ENCODE data around the gene SYPL2. TPM values are rescaled to one million over a fixed set of nuclear protein-coding genes. Genes with fewer than 3 reads are reported as not detected.

SYPL2 gene
- total and polyA plus RNA-seq, 2 donors (not counting 1 experiment from before 2014, with no cell fraction given) = not detected

DNA sequence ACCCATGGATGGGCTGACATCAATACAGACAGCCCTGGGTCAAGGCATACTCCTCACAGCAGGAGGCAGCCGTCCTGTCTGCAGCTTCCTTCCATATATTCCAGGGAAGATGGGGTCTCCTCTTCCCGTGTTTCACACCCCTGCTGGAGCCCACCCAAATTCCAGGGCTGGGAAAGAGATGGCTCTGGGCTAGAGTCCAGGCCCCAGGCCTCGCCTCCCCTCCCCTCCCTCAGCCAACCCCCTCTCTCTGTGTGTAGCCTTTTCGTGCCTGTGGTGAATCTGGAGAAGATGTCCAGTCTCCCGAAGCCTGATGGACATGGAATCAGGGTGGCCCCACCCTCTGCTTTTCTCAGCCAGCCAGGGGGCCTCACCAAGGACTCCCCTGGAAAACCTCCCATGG, 20.9 kb downstream of the SYPL2 start:
- H3K9me3 Mint-ChIP-seq (ENCODE audit: insufficient read depth) = no peaks in the 10 kb centered on the region
- no peak for TF ChIP-seq EZH2 (IDR thresholded peaks at IDR 0.05; ENCODE audit: borderline replicate concordance, insufficient read depth, low read depth, low read length, poor library complexity, severe bottlenecking)
- TF ChIP-seq, protein P1, sequence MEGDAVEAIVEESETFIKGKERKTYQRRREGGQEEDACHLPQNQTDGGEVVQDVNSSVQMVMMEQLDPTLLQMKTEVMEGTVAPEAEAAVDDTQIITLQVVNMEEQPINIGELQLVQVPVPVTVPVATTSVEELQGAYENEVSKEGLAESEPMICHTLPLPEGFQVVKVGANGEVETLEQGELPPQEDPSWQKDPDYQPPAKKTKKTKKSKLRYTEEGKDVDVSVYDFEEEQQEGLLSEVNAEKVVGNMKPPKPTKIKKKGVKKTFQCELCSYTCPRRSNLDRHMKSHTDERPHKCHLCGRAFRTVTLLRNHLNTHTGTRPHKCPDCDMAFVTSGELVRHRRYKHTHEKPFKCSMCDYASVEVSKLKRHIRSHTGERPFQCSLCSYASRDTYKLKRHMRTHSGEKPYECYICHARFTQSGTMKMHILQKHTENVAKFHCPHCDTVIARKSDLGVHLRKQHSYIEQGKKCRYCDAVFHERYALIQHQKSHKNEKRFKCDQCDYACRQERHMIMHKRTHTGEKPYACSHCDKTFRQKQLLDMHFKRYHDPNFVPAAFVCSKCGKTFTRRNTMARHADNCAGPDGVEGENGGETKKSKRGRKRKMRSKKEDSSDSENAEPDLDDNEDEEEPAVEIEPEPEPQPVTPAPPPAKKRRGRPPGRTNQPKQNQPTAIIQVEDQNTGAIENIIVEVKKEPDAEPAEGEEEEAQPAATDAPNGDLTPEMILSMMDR (IDR thresholded peaks at IDR 0.05) = no peak
- H3K27ac ChIP-seq (ENCODE audit: low read length in 2 of 2) = no peak overlapping the region
- peaks cover 32% of the 10 kb centered on the region for H3K4me1 Mint-ChIP-seq
- H3K9ac ChIP-seq (ENCODE audit: low read length) = no peak overlapping the region
- no peak overlapping the region for H2AFZ ChIP-seq (ENCODE audit: insufficient read depth, low read depth, low read length, poor library complexity, severe bottlenecking)
- no peaks in the 10 kb centered on the region for H3K27me3 Mint-ChIP-seq
- 93% methylated on average over 3 of the region's 5 CpGs for WGBS (ENCODE audit: insufficient coverage)
- no peaks in the 10 kb centered on the region for H4K20me1 ChIP-seq (ENCODE audit: control insufficient read depth, insufficient read depth, low read length, poor library complexity, severe bottlenecking)
- intact Hi-C loops (cut with micrococcal nuclease) = loop anchor here (10.0 kb wide), 1 partner anchor 168 kb away; the partner anchor contains the start of gene GSTM4
- H3K4me2 ChIP-seq (replicated peaks; ENCODE audit: low read depth, low read length, poor library complexity, severe bottlenecking) = no peak overlapping the region
- no peaks in the 10 kb centered on the region for H3K9me3 ChIP-seq (ENCODE audit: control extremely low read depth in 1 of 3, control insufficient read depth in 2 of 3, insufficient read depth in 1 of 3, low read length in 2 of 3)
- peaks cover 24% of the 10 kb centered on the region for H3K79me2 ChIP-seq (ENCODE audit: control insufficient read depth, insufficient read depth, low read length)
- peaks cover 12 to 30% of the 10 kb centered on the region in 2 donors for H3K4me1 ChIP-seq (ENCODE audit: control insufficient read depth in 2 of 2, insufficient read depth in 2 of 2, low read length in 2 of 2)
- ChIA-PET CTCF (interaction anchor here (37.9 kb wide), 1 partner anchor 45 kb away, joined by 926 read pairs; the partner anchor contains the start of gene GPR61), POLR2A (no interaction called here)
- DNase-seq (no peak), ATAC-seq (ENCODE audit: low read depth) (no peak)
- H3K4me3 Mint-ChIP-seq = no peak overlapping the region
- H3K4me3 ChIP-seq (ENCODE audit: control extremely low read depth in 1 of 5, extremely low read depth in 1 of 5, insufficient read depth in 1 of 5, low read depth in 2 of 5, low read length in 4 of 5) = no peak overlapping the region
- peaks cover 0 to 3% (median 0%) of the 10 kb centered on the region in 4 experiments for H3K27me3 ChIP-seq (replicated peaks in 1 of 4; ENCODE audit: control extremely low read depth in 1 of 4, control insufficient read depth in 3 of 4, insufficient read depth in 4 of 4, low read length in 3 of 4)
- H3K27ac Mint-ChIP-seq = no peak overlapping the region
- H3K36me3 ChIP-seq (replicated peaks in 1 of 2; ENCODE audit: control extremely low read depth in 1 of 2, control insufficient read depth in 1 of 2, extremely low read depth in 1 of 2, insufficient read depth in 2 of 2, low read length in 1 of 2) = peaks cover 0 to 27% of the 10 kb centered on the region in 2 experiments

DNA sequence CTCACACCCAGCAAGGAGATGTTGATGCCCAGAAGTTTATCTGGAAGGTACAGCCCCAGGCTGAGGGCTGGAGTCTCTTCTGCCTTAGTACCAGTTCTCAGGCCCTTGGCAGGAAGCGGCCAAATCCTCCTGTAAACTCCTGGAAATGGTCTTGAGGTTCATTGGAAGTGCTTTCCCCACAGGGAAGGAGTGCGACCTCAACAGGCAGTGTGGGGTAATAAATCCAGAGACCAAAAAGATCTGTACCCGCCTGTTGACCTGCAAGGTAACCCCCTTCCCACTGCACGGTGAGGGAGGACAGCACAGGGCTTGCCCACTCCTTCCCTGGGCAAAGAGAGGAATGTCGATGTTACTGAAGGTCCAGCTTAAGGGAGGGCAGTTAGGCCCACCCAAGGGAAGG, 21.9 kb downstream of the SYPL2 start:
- 96% methylated on average over 4 of the region's 5 CpGs for WGBS (ENCODE audit: insufficient coverage)
- DNase-seq (no peak), ATAC-seq (ENCODE audit: low read depth) (no peak)
- Mint-ChIP-seq H3K27ac (no peak overlapping the region), H3K4me1 (peaks cover 24% of the 10 kb centered on the region), H3K4me3 (no peak overlapping the region), H3K27me3 (no peaks in the 10 kb centered on the region), H3K9me3 (ENCODE audit: insufficient read depth) (no peaks in the 10 kb centered on the region)
- ChIA-PET CTCF (interaction anchor here (0.8 to 37.9 kb wide), 3 partner anchors 9 to 58 kb away, joined by 3 to 926 read pairs (median 3); partner anchors contain the start of gene GPR61), POLR2A (no interaction called here)
- Histone ChIP-seq H2AFZ (ENCODE audit: insufficient read depth, low read depth, low read length, poor library complexity, severe bottlenecking) (no peak overlapping the region), H3K27me3 (replicated peaks in 1 of 4; ENCODE audit: control extremely low read depth in 1 of 4, control insufficient read depth in 3 of 4, insufficient read depth in 4 of 4, low read length in 3 of 4) (no peaks in the 10 kb centered on the region), H3K4me3 (ENCODE audit: control extremely low read depth in 1 of 5, extremely low read depth in 1 of 5, insufficient read depth in 1 of 5, low read depth in 2 of 5, low read length in 4 of 5) (no peak overlapping the region), H3K4me2 (replicated peaks; ENCODE audit: low read depth, low read length, poor library complexity, severe bottlenecking) (no peak overlapping the region), H3K9me3 (ENCODE audit: control extremely low read depth in 1 of 3, control insufficient read depth in 2 of 3, insufficient read depth in 1 of 3, low read length in 2 of 3) (no peaks in the 10 kb centered on the region), H3K9ac (ENCODE audit: low read length) (no peak overlapping the region), H3K4me1 (ENCODE audit: control insufficient read depth in 2 of 2, insufficient read depth in 2 of 2, low read length in 2 of 2) (peaks cover 9 to 27% of the 10 kb centered on the region in 2 donors), H3K79me2 (ENCODE audit: control insufficient read depth, insufficient read depth, low read length) (peaks cover 27% of the 10 kb centered on the region), H3K27ac (ENCODE audit: low read length in 2 of 2) (no peak overlapping the region), H3K36me3 (replicated peaks in 1 of 2; ENCODE audit: control extremely low read depth in 1 of 2, control insufficient read depth in 1 of 2, extremely low read depth in 1 of 2, insufficient read depth in 2 of 2, low read length in 1 of 2) (peaks cover 0 to 27% of the 10 kb centered on the region in 2 experiments), H4K20me1 (ENCODE audit: control insufficient read depth, insufficient read depth, low read length, poor library complexity, severe bottlenecking) (no peaks in the 10 kb centered on the region)
- TF ChIP-seq, protein P1 (IDR thresholded peaks at IDR 0.05) = no peak
- TF ChIP-seq EZH2 (IDR thresholded peaks at IDR 0.05; ENCODE audit: borderline replicate concordance, insufficient read depth, low read depth, low read length, poor library complexity, severe bottlenecking) = no peak
- intact Hi-C loops (cut with micrococcal nuclease) = loop anchor here (10.0 kb wide), 1 partner anchor 167 kb away; the partner anchor contains the start of gene GSTM4

Measured in B cell (primary cell).